ES-I3 (cell line): ENCODE measurements around the gene MPL.
"Not testable (repeated sequence)": the region's sequence is repeated elsewhere in the genome, so short reads cannot be mapped to it uniquely, and the experiment has no call there.

Experiments
- H3K36me3 ChIP-seq: 2 replicates; pipeline ENCODE4 v1.6.1; 2013; ENCODE audit warnings: mild to moderate bottlenecking, low read length, control low read depth, moderate library complexity; ENCODE audit not compliant: insufficient read depth
- H3K4me1 ChIP-seq: 2 replicates; pipeline ENCODE4 v1.6.1; 2013; ENCODE audit warnings: mild to moderate bottlenecking, control low read depth, low read length; ENCODE audit not compliant: insufficient read depth
- H3K9ac ChIP-seq: 2 replicates; pipeline ENCODE4 v1.6.1; 2013; ENCODE audit warnings: low read depth, mild to moderate bottlenecking, low read length, moderate library complexity
- H3K9me3 ChIP-seq: 2 replicates; pipeline ENCODE4 v1.6.1; 2013; ENCODE audit warnings: mild to moderate bottlenecking, low read length, moderate library complexity; ENCODE audit not compliant: control insufficient read depth, insufficient read depth

Gene MPL

DNA sequence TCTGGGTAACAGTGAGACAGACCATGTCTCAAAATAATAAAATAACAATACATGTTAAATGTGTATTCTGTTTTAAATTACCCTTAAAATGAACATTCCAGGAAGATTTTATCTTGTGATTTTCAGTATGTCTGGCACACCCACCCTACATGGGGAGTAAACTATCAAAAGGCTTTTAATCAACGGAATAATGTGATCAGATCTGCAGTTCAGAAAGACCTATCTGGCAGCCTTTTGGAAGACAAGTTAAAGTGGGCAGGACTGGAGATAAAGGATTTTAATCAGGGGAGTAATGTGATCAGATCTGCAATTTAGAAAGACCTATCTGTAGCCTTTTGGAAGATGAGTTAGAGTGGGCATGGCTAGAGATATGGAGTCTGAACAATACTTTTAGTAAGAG is 41.9 kb downstream of the MPL start:
- Histone ChIP-seq H3K9me3 (no peaks in the 10 kb centered on the region), H3K9ac (no peak overlapping the region), H3K4me1 (no peaks in the 10 kb centered on the region), H3K36me3 (0 out of 2 replicates have a peak, but pooled peaks cover 6% of the 10 kb centered on the region)

DNA sequence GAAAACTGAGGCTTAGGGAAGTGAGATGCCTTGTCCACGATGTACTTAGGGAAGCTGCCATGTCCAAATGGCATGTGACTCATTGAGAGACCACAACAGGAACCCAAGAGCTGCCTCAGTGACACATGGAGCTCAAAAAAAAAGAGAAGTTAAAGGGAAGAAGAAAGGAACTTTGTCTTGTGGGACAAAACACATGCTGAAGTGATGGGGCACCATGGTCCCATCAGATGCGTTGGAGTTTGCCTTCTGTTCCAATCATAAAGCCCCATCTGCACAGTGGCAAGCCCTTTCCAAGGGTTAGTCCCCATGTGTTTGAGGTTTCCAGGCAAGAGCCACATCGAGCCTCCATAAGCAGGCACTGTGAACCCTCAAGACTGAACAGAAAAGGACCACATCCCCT is 44.0 kb downstream of the MPL start:
- peaks cover 18% of the 10 kb centered on the region; the same call in 1 of the 2 replicates for H3K36me3 ChIP-seq
- H3K9me3 ChIP-seq = no peaks in the 10 kb centered on the region
- H3K4me1 ChIP-seq = no peaks in the 10 kb centered on the region
- H3K9ac ChIP-seq = no peak overlapping the region

DNA sequence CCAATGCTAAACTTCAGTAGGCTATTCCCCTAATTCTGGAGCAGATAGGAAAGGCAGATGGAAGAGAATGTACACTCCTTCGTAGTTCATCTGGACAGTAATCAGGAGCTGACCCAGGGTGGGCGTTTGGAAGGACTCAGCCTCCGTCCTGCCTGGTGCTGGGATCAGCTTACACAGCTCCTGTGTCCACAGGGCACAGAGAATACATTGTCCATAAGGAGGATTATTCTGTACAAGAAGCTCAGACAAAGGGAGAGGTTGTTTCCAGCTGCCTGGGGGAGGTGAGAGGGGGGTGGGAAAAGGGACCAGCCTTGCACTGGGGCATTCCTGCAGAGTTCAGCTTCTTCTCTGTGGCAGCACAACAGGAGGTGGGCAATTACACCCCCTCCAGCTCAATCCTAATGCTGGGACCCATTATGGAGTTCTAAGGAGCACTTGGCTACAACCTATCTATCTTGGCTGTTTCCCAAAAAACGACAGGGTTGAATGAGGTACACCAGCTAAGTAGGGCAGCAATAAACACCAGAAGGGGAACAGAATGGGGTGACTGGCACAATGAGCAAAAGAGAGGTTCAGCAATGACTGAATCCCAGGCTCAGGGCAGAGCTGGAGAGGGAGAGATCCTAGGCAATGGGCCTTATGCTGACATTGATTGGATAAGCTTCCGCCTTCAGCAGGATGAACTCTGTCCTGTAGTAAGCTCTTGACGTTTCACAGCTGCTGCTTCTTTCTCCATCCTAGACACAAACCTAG is 44.6 kb downstream of the MPL start:
- no peak overlapping the region for H3K9ac ChIP-seq

DNA sequence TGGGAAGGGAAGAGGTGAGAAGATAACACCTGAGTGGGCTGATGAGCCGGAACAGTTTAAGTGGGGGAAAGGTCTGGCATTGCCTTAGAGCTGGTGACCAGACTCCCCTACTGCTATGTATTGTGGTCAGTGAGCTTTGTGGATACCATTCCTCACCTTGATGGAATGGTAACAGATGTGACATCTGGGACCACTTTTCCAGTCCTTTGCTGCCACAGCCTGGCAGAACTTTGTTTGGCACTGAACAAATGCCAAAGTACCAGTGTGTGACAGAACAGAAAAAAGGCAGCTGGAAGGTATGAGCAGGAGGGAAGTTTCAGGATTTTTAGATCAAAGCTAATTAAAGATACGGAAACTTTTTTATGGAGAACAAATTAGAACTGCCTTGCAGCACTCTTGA is 45.8 kb downstream of the MPL start:
- peaks cover 32% of the 10 kb centered on the region for H3K36me3 ChIP-seq

More for the DNA sequence above, 44.6 kb downstream of the MPL start:
- H3K9me3 ChIP-seq = no peaks in the 10 kb centered on the region
- no peaks in the 10 kb centered on the region for H3K4me1 ChIP-seq
- peaks cover 24% of the 10 kb centered on the region; the same call in 1 of the 2 replicates for H3K36me3 ChIP-seq

DNA sequence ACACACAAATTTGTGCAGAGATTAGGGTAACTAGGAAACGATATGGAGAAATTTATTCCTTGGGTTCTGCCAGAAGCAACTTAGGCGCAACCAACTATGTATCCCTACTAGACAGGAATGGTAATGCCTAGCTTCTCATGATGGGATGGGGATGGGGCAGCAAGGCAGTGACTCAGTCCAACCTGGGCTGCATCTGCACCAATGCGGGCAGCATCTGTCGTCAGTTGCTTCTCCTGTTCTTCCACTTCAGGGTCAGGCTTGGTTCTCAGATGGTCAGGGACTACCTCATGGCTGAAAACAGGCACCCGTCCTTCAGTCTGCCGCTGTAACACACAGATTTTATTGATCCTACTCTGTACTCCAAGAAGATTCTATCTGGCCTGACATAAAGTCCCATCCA is 49.1 kb downstream of the MPL start:
- peaks cover 5% of the 10 kb centered on the region; the same call in 1 of the 2 replicates for H3K4me1 ChIP-seq
- H3K36me3 ChIP-seq = peaks cover 32% of the 10 kb centered on the region
- no peaks in the 10 kb centered on the region for H3K9me3 ChIP-seq
- no peak overlapping the region for H3K9ac ChIP-seq

More for the DNA sequence above, 45.8 kb downstream of the MPL start:
- Histone ChIP-seq H3K9me3 (no peaks in the 10 kb centered on the region), H3K9ac (no peak overlapping the region), H3K4me1 (no peaks in the 10 kb centered on the region; the same call in 1 of the 2 replicates)

DNA sequence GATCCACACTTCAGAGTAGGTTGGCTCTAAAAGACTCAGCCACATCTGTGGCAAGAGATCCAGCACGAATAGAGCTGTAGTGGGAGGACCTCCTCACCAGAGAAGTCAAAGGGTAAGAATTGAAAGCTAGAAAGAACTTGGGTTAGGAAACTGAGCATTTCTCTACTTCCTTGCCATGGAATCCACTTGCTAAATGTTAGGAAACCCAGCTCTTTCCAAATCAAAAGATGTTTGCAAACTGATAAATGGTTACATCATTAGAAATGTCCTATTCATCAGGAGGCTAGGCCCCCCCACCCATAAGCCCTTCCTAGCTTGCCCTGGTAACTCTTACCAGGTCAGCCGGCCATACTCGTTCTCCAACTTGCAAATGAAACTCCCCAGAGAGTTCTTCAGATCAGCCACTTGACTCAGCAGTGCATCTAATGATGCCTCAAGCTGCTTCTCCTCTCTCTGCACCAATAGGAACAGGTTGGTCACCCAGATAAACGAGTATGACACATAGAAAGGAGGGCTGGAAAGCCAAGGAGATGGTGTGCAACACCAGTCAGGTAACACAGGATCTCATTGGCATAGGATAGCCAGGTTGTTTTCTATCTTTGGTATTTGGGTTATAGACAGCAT is 50.5 kb downstream of the MPL start:
- peaks cover 5% of the 10 kb centered on the region; the same call in 1 of the 2 replicates for H3K4me1 ChIP-seq
- H3K36me3 ChIP-seq = peaks cover 32% of the 10 kb centered on the region
- no peaks in the 10 kb centered on the region for H3K9me3 ChIP-seq
- no peak overlapping the region for H3K9ac ChIP-seq

DNA sequence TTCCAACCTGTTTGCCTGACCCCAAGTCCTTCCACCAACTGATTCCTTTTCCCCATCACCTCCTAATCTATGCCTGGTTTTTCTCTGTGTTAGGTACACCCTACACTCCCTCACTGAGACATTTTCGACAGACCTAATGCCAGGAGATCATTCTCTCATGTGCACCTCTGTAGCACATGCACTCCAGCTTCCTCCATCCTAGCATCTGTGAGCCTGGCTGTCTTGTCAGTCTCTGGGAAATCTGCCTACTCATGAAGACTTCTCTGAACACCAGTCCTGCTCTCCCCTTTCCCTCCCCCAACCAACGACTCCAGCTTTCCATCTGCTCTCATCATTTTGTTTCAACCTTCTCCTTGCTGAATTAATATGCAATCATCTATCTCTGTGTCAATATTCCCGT is 51.0 kb downstream of the MPL start:
- Histone ChIP-seq H3K4me1 (peaks cover 5% of the 10 kb centered on the region; the same call in 1 of the 2 replicates), H3K36me3 (peaks cover 32% of the 10 kb centered on the region), H3K9ac (peak overlapping the region; percentile 89; the same call in 1 of the 2 replicates), H3K9me3 (no peaks in the 10 kb centered on the region)

DNA sequence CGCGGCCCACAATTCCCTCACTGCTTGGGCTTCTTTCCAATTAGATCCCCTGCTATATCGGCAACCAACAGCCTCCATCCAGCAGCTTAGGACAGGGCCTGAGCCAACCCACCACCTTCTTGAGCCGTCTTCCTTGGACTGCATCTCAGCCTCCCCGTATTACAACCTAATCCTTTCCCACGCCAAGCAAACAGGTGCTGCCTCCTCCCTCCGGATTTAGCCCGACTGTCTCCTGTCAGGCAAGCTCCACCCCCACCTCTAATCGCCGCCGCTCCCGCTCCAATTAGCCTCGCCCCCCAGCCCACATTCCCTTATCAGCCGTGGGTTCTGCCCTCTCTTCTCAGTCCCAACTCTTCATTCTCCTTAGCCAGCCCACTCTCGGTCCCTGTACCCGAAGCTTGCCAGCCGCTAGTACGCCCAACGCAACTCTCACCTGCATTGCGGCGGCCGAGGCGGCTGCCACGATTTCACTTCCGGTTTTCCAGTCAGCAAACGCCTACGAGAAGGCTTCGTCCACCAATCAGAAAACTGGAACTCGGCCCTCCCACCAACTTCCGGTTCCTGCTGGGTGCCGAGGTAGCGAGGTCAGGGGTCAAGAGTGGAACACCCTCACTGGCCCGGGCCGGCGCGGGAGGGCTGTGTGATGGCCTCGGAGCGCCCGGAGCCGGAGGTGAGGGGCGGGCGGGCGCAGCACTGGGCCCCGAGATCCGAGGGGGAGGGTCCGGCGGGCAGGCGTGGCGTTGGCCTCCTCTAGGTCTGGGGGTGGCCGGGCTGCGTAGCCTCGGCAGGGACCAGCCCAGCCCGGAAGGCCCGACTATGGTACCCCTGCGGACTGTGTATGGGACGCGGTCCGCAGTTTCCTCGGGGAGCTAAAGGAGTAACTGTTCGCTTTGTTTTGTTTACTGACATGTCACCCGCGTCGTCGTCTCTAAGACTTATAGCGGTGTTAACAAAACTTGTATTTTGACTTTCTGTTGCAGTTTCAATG is 52.0 kb downstream of the MPL start, which contains the start of the genes MED8 and SZT2:
Gene MED8 (minus strand): TSS at position 475 of the 988 bp plus-strand sequence. CDS start 36 bp downstream, at position 439.
Gene SZT2 (plus strand): TSS at position 574 of the 988 bp plus-strand sequence. CDS start 70 bp downstream, at position 644.
- peak within 1 kb of the TSS; percentile 89 for H3K9ac ChIP-seq
- peaks cover 25% of the 10 kb centered on the region for H3K36me3 ChIP-seq
- peaks cover 5% of the 10 kb centered on the region; the same call in 1 of the 2 replicates for H3K4me1 ChIP-seq

DNA sequence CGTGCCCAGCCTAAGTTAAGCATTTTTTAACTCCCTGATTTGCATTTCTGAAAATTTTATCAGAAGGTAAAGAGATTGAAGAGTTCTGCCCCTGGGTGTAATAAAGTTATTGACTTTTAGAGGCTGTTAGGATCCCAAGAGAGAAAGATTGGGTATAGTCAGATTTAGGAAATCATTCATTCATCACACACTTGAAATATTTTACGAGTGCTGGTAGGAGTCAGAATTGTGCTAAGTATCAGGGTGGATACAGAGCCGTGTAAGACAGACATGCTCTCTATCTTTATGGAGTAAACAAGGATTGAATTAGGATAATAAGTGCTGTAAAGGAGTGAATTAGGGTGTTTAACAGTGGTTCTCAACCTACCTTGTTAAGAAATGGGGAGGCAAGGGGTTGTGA is 55.1 kb downstream of the MPL start:
- no peak overlapping the region for H3K9ac ChIP-seq
- H3K36me3 ChIP-seq = 0 out of 2 replicates have a peak, but pooled peaks cover 4% of the 10 kb centered on the region

More for the DNA sequence above, 52.0 kb downstream of the MPL start, which contains the start of the genes MED8 and SZT2:
- no peaks in the 10 kb centered on the region for H3K9me3 ChIP-seq

DNA sequence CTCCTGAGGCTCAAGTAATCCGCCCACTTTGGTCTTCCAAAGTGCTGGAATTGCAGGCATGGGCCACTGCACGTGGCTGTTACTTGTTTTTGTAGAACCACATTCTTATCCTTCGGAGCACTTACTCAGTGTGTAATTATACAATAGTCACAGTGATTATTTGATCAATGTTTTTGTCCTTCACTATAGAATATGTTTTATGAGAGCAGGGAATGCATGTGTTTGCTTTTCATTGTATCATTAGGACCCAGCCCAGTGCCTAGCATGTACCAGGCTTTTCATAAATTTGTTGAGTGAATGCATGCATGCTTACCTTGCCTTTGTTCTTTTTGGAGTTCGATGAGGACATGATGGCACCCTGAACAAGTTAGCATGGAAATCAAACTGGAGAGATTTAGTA is 57.9 kb downstream of the MPL start:
- H3K9me3 ChIP-seq = no peaks in the 10 kb centered on the region
- no peaks in the 10 kb centered on the region for H3K4me1 ChIP-seq
- no peak overlapping the region for H3K9ac ChIP-seq
- H3K36me3 ChIP-seq = no peaks in the 10 kb centered on the region

More for the DNA sequence above, 55.1 kb downstream of the MPL start:
- no peaks in the 10 kb centered on the region for H3K9me3 ChIP-seq
- peaks cover 5% of the 10 kb centered on the region; the same call in 1 of the 2 replicates for H3K4me1 ChIP-seq

DNA sequence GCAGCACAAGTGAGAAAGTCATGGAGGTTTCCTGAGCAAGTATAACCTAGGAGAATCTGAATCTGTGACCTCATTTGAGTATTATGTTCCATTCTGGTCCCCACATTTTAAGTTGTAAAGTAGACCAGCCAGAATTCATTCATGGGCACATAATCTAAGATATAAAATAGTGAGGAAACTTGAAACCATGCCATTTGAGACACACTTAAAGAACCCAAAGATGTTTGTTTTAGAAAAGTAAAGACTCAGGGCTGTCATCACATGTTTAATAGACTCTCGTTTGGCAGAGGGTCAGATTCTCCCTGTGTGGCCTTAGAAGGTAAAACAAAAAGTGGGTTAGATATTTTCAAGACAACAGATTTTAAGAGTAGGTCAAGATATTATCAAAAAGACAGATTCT is 58.4 kb downstream of the MPL start:
- no peaks in the 10 kb centered on the region for H3K9me3 ChIP-seq
- H3K36me3 ChIP-seq = no peaks in the 10 kb centered on the region
- H3K4me1 ChIP-seq = no peaks in the 10 kb centered on the region
- H3K9ac ChIP-seq = no peak overlapping the region

DNA sequence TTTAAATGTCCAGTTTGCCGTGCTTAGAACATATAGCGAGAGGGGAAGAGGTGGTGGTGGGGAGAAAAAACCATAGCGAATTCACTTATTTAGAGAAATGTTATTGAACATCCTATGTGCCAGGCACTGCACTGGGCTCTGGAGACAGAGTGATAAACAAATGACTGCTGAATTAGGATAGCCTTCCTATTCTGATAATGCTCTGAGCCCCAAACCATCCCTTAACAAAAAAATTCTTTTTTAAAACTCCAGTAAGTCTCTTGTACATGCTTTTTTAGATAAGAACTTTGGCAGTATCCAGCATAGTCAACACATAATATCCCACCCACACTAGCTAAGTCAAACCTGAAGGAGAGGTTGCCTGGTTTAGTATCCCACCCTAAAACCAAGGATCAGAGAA is 60.6 kb downstream of the MPL start:
- H3K9me3 ChIP-seq = no peaks in the 10 kb centered on the region
- H3K4me1 ChIP-seq = no peaks in the 10 kb centered on the region
- H3K36me3 ChIP-seq = no peaks in the 10 kb centered on the region
- no peak overlapping the region for H3K9ac ChIP-seq

DNA sequence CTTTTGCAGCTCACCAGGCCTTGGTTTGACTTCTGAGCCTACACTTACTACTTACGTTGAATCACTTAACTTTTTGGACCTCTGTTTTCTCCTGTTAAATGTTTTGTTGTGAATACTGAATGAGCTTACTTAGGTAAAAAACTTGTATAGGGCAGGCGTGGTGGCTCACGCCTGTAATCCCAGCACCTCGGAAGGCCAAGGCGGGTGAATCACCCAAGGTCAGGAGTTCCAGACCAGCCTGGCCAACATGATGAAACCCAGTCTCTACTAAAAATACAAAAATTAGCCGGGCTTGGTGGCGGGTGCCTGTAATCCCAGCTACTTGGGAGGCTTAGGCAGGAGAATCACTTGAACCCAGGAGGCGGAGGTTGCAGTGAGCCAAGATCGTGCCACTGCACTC is 62.8 kb downstream of the MPL start:
- H3K9ac ChIP-seq, H3K9me3 ChIP-seq, H3K36me3 ChIP-seq, H3K4me1 ChIP-seq: not testable (repeated sequence)
